Astrocyte (in vitro differentiated cells and primary cell): ENCODE data around the gene TRPM3.

ENCODE experiments used
- CTCF ChIP-seq: IDR thresholded peaks from 2 replicates; pipeline ENCODE4 v1.5.1; 2011; ENCODE audit warnings: low read depth, mild to moderate bottlenecking, inconsistent platforms, low read length, moderate library complexity; ENCODE audit not compliant: insufficient read depth
- EZH2 ChIP-seq: IDR thresholded peaks from 2 replicates; pipeline ENCODE4 v1.6.1; 2012; ENCODE audit warnings: mild to moderate bottlenecking, low read length, inconsistent platforms; ENCODE audit not compliant: insufficient read depth

GRCh38 chr9:70571258-70571657, 550.2 kb downstream of the TRPM3 start:
- TF ChIP-seq CTCF (no peak), EZH2 (no peak)
